ENCODE data around the gene TAGAP.

DNA sequence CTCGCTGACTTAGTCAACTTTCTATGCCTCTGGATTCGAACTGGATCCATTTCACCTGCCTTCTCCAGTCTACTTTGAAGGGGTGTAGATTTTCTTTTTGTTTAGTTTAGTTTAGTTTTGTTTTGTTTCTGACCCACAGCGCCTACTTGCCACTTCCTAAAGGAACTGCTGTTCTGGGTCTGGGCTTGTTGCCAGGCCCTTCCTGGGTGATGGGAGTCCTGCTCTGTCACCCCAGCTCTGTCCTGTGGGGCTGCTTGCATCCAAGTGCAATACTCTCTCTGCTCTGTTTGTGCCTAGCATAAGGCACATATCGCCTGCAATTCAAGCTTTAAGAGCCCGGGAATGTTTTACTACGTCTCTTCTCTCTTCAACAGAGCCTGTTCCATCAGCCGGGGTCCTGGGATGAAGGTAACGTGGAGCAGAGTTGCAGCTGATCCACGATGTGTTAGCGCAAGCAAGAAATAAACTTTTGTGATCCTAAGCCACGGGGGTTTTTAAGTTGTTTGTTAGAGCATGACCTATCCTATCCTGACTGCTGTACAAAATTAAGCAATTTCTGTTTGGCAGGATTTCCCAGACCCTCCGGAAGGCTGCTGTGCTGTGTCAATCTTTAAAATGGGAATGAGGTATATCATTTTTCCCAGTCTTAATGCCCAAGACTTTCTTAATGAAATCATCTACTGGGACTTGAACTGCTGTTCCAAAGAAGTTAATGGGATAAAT is 30.9 kb upstream of the TAGAP start:
- no peak for TF ChIP-seq POLR2A (IDR thresholded peaks at IDR 0.05)
- TF ChIP-seq, protein P1, sequence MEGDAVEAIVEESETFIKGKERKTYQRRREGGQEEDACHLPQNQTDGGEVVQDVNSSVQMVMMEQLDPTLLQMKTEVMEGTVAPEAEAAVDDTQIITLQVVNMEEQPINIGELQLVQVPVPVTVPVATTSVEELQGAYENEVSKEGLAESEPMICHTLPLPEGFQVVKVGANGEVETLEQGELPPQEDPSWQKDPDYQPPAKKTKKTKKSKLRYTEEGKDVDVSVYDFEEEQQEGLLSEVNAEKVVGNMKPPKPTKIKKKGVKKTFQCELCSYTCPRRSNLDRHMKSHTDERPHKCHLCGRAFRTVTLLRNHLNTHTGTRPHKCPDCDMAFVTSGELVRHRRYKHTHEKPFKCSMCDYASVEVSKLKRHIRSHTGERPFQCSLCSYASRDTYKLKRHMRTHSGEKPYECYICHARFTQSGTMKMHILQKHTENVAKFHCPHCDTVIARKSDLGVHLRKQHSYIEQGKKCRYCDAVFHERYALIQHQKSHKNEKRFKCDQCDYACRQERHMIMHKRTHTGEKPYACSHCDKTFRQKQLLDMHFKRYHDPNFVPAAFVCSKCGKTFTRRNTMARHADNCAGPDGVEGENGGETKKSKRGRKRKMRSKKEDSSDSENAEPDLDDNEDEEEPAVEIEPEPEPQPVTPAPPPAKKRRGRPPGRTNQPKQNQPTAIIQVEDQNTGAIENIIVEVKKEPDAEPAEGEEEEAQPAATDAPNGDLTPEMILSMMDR (IDR thresholded peaks at IDR 0.05): no peak
